Measurements from ENCODE around the gene B9D1. TPM values are rescaled to one million over a fixed set of nuclear protein-coding genes. Genes with fewer than 3 reads are reported as not detected.

Gene B9D1
- total RNA-seq, 1 experiment from 2014 or later: 31.9 TPM

DNA sequence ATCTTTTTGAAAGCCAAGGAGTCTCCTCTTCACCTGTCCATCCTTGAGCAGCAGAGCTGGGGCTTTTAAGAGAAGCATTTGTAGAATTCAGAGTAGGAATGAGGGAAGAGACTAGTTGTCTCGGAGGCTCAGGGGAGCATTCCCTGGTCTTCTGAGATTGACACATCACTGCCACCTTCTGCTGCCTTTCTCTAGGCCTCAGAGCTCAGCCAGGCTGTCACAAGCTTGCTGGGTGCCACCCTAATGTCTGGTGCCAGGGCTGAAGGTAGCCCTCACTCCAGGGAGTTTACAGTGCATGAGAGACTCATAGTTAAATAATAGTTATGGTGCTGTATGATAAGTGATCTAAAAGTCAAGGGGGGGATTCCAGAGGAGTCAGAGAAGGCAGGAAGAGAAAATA lies 39.7 kb downstream of the B9D1 start:
- H3K36me3 Mint-ChIP-seq: peaks cover 36% of the 10 kb centered on the region
- TF ChIP-seq TEAD4 (CRISPR knock-in tag; IDR thresholded peaks at IDR 0.05) (no peak), ATF1 (CRISPR knock-in tag; IDR thresholded peaks at IDR 0.05) (no peak), GRHL2 (CRISPR knock-in tag; IDR thresholded peaks at IDR 0.05; ENCODE audit: insufficient replicate concordance, severe bottlenecking) (no peak), ZNF416 (CRISPR knock-in tag; IDR thresholded peaks at IDR 0.05) (no peak), TCF7 (CRISPR knock-in tag; IDR thresholded peaks at IDR 0.05; ENCODE audit: low read depth) (no peak), PRRX2 (CRISPR knock-in tag; IDR thresholded peaks at IDR 0.05) (no peak), JUN (CRISPR knock-in tag; IDR thresholded peaks at IDR 0.05) (no peak), SOX15 (CRISPR knock-in tag; IDR thresholded peaks at IDR 0.05) (no peak), ZNF263 (CRISPR knock-in tag; IDR thresholded peaks at IDR 0.05; ENCODE audit: low read depth) (no peak)
- TF ChIP-seq, protein P1, sequence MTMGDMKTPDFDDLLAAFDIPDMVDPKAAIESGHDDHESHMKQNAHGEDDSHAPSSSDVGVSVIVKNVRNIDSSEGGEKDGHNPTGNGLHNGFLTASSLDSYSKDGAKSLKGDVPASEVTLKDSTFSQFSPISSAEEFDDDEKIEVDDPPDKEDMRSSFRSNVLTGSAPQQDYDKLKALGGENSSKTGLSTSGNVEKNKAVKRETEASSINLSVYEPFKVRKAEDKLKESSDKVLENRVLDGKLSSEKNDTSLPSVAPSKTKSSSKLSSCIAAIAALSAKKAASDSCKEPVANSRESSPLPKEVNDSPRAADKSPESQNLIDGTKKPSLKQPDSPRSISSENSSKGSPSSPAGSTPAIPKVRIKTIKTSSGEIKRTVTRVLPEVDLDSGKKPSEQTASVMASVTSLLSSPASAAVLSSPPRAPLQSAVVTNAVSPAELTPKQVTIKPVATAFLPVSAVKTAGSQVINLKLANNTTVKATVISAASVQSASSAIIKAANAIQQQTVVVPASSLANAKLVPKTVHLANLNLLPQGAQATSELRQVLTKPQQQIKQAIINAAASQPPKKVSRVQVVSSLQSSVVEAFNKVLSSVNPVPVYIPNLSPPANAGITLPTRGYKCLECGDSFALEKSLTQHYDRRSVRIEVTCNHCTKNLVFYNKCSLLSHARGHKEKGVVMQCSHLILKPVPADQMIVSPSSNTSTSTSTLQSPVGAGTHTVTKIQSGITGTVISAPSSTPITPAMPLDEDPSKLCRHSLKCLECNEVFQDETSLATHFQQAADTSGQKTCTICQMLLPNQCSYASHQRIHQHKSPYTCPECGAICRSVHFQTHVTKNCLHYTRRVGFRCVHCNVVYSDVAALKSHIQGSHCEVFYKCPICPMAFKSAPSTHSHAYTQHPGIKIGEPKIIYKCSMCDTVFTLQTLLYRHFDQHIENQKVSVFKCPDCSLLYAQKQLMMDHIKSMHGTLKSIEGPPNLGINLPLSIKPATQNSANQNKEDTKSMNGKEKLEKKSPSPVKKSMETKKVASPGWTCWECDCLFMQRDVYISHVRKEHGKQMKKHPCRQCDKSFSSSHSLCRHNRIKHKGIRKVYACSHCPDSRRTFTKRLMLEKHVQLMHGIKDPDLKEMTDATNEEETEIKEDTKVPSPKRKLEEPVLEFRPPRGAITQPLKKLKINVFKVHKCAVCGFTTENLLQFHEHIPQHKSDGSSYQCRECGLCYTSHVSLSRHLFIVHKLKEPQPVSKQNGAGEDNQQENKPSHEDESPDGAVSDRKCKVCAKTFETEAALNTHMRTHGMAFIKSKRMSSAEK (CRISPR knock-in tag; IDR thresholded peaks at IDR 0.05; ENCODE audit: borderline replicate concordance): no peak
- TF ChIP-seq, protein P2, sequence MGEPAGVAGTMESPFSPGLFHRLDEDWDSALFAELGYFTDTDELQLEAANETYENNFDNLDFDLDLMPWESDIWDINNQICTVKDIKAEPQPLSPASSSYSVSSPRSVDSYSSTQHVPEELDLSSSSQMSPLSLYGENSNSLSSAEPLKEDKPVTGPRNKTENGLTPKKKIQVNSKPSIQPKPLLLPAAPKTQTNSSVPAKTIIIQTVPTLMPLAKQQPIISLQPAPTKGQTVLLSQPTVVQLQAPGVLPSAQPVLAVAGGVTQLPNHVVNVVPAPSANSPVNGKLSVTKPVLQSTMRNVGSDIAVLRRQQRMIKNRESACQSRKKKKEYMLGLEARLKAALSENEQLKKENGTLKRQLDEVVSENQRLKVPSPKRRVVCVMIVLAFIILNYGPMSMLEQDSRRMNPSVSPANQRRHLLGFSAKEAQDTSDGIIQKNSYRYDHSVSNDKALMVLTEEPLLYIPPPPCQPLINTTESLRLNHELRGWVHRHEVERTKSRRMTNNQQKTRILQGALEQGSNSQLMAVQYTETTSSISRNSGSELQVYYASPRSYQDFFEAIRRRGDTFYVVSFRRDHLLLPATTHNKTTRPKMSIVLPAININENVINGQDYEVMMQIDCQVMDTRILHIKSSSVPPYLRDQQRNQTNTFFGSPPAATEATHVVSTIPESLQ (CRISPR knock-in tag; IDR thresholded peaks at IDR 0.05): no peak
- TF ChIP-seq, protein P3, sequence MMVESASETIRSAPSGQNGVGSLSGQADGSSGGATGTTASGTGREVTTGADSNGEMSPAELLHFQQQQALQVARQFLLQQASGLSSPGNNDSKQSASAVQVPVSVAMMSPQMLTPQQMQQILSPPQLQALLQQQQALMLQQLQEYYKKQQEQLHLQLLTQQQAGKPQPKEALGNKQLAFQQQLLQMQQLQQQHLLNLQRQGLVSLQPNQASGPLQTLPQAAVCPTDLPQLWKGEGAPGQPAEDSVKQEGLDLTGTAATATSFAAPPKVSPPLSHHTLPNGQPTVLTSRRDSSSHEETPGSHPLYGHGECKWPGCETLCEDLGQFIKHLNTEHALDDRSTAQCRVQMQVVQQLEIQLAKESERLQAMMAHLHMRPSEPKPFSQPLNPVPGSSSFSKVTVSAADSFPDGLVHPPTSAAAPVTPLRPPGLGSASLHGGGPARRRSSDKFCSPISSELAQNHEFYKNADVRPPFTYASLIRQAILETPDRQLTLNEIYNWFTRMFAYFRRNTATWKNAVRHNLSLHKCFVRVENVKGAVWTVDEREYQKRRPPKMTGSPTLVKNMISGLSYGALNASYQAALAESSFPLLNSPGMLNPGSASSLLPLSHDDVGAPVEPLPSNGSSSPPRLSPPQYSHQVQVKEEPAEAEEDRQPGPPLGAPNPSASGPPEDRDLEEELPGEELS (CRISPR knock-in tag; IDR thresholded peaks at IDR 0.05): no peak
- ATAC-seq (no peak), DNase-seq (ENCODE audit: low spot score) (no peak)
- CTCF ChIA-PET: interaction anchor here (0.9 to 5.8 kb wide), 10 partner anchors 10 to 124 kb away, joined by 3 to 71 read pairs (median 8); partner anchors contain the start of genes B9D1 and MAPK7
- no peaks in the 10 kb centered on the region for H3K27me3 Mint-ChIP-seq (ENCODE audit: low read depth)
- peaks cover 22% of the 10 kb centered on the region for H3K9me3 Mint-ChIP-seq
- H3K4me3 Mint-ChIP-seq: no peak overlapping the region
- peaks cover 10% of the 10 kb centered on the region for H3K4me1 Mint-ChIP-seq
- POLR2A ChIA-PET: interaction anchor here (2.3 kb wide), 1 partner anchor 55 kb away, joined by 6 read pairs; the partner anchor contains the start of gene MAPK7
- H3K27ac Mint-ChIP-seq: no peak overlapping the region; the same call in 1 of the 2 replicates

DNA sequence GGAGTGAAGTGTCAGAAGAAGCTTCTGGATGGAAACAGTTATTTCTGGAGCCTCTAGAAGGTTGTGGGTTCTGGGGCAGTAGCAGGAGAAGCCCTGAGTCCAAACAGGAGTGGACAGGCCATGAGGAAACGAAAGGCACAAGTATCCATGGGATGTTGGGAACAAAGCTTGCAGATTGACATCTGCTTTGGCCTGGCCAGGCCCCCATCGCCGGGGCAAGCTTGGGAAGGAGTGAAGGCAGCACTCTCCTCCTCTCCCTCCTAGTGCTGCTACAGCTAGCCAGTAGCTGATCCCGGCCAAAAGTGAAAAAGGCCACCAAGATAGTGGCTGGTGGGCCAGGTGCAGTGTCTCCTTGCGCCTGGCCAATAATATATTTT lies 40.4 kb downstream of the B9D1 start:
- Mint-ChIP-seq H3K4me1 (peaks cover 18% of the 10 kb centered on the region), H3K27ac (peak overlapping the region; percentile 12), H3K36me3 (peaks cover 39% of the 10 kb centered on the region), H3K9me3 (peaks cover 22% of the 10 kb centered on the region), H3K27me3 (ENCODE audit: low read depth) (no peaks in the 10 kb centered on the region), H3K4me3 (no peak overlapping the region)
- no peak for DNase-seq (ENCODE audit: low spot score)
- TF ChIP-seq GTF2I (CRISPR knock-in tag; conservative IDR thresholded peaks at IDR 0.05) (no peak), ZBTB21 (CRISPR knock-in tag; IDR thresholded peaks at IDR 0.05; ENCODE audit: borderline replicate concordance) (no peak), HMGA2 (CRISPR knock-in tag; IDR thresholded peaks at IDR 0.05) (no peak), NR2C2 (CRISPR knock-in tag; IDR thresholded peaks at IDR 0.05) (no peak)
- TF ChIP-seq, protein P4, sequence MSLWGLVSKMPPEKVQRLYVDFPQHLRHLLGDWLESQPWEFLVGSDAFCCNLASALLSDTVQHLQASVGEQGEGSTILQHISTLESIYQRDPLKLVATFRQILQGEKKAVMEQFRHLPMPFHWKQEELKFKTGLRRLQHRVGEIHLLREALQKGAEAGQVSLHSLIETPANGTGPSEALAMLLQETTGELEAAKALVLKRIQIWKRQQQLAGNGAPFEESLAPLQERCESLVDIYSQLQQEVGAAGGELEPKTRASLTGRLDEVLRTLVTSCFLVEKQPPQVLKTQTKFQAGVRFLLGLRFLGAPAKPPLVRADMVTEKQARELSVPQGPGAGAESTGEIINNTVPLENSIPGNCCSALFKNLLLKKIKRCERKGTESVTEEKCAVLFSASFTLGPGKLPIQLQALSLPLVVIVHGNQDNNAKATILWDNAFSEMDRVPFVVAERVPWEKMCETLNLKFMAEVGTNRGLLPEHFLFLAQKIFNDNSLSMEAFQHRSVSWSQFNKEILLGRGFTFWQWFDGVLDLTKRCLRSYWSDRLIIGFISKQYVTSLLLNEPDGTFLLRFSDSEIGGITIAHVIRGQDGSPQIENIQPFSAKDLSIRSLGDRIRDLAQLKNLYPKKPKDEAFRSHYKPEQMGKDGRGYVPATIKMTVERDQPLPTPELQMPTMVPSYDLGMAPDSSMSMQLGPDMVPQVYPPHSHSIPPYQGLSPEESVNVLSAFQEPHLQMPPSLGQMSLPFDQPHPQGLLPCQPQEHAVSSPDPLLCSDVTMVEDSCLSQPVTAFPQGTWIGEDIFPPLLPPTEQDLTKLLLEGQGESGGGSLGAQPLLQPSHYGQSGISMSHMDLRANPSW (CRISPR knock-in tag; conservative IDR thresholded peaks at IDR 0.05; ENCODE audit: low read depth): no peak
- TF ChIP-seq, protein P5, sequence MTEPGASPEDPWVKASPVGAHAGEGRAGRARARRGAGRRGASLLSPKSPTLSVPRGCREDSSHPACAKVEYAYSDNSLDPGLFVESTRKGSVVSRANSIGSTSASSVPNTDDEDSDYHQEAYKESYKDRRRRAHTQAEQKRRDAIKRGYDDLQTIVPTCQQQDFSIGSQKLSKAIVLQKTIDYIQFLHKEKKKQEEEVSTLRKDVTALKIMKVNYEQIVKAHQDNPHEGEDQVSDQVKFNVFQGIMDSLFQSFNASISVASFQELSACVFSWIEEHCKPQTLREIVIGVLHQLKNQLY (CRISPR knock-in tag; IDR thresholded peaks at IDR 0.05): no peak
- ChIA-PET CTCF (interaction anchor here (0.6 to 5.8 kb wide), 23 partner anchors 9 to 591 kb away, joined by 3 to 71 read pairs (median 6); partner anchors contain the start of genes ALDH3A2, B9D1 and MAPK7), POLR2A (interaction anchor here (2.3 kb wide), 1 partner anchor 56 kb away, joined by 6 read pairs; the partner anchor contains the start of gene MAPK7)
- ATAC-seq: no peak

Data from WTC11 (cell line).